Measurements from ENCODE around the gene ADIPOR1.

Gene ADIPOR1

DNA sequence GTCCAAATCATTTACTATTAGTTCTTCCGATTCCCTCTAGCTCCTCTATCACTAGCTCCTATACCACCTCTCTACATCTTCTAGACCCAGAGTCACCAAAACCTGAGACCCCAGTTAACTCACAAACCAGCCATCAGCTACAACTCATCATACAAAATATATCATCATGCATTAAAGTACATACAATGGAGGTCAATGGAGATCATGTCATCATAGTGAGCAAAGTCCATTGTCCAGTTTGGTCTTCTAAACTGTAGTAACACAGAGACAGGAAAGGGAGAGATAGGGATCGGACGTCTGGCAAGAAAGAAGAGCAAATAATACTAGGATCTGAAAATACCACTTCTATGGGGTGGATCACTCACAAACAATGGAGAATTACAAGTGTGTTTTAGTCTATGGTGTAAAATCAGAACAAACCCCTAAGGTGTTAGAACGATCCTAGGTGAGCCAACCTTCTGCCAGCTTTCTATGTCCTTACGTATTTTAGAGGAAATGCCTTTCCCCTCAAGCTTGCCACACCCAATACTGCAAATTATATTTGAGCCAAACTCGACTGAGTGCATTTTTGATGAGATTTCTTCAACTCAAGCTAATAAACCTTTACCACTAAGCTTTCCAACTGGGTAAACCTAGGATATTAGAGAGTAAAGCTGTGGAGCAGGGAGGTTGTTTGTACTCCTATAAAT lies 3.9 kb downstream of the ADIPOR1 start:
- H3K4me3 ChIP-seq, result no peak overlapping the region
- peaks cover 17% of the 10 kb centered on the region for H3K36me3 ChIP-seq (ENCODE audit: insufficient read depth, low read length)
- no peak overlapping the region for H3K9ac ChIP-seq (ENCODE audit: insufficient read length)
- no peak for DNase-seq (ENCODE audit: low read depth, low spot score)
- H3K27ac ChIP-seq, result no peak overlapping the region
- H3K9me3 ChIP-seq (ENCODE audit: low read depth, low read length), result no peaks in the 10 kb centered on the region
- TF ChIP-seq EZH2 (IDR thresholded peaks at IDR 0.05) (no peak), FOXP2 (optimal IDR thresholded peaks at IDR 0.05; ENCODE audit: control extremely low read depth, extremely low read length, insufficient read depth) (no peak), POLR2AphosphoS5 (IDR thresholded peaks at IDR 0.05; ENCODE audit: borderline replicate concordance, low read depth, low read length) (no peak)

DNA sequence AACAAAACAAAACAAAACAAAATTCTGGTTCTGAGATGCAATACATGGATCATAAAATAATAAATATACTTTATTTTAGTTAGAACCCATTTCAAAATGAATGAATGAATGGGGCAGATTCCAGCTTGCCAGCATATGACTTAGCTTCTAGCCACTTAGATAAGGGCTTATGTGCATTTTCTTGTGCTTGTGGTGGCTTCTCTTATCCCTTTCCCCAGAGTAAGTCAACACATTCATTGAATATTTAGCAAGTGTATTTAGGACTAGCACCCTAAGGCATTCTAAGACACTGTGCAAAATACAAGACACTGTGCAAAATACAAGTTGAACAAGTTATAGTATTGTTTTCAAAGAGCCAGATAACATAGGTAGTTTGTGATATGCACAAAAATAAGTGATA lies 4.7 kb downstream of the ADIPOR1 start:
- Histone ChIP-seq H3K9ac (ENCODE audit: insufficient read length) (no peak overlapping the region), H3K27ac (no peak overlapping the region), H3K9me3 (ENCODE audit: low read depth, low read length) (no peaks in the 10 kb centered on the region), H3K4me3 (no peak overlapping the region), H3K36me3 (ENCODE audit: insufficient read depth, low read length) (peaks cover 17% of the 10 kb centered on the region)
- DNase-seq (ENCODE audit: low read depth, low spot score), result no peak
- TF ChIP-seq POLR2AphosphoS5 (IDR thresholded peaks at IDR 0.05; ENCODE audit: borderline replicate concordance, low read depth, low read length) (no peak), FOXP2 (optimal IDR thresholded peaks at IDR 0.05; ENCODE audit: control extremely low read depth, extremely low read length, insufficient read depth) (no peak), EZH2 (IDR thresholded peaks at IDR 0.05) (no peak)

DNA sequence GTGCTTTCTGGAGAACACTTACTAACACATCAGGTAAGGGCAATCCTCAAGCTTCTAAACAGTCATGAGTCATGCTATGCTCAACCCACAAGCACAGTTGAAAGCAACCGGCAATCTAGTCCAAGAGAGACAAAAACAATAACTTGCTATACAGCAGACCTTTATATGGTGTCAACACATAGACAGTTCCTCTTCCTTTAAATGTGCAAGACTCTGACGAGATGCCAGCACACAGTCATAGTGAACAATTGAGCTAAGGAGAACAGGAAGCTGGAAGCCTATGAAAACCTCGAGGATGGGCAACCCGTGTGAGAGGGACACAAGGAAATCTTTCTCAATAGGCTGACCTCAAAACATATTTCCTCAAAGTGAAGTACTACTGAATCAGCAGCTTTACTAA lies 5.3 kb downstream of the ADIPOR1 start:
- TF ChIP-seq EZH2 (IDR thresholded peaks at IDR 0.05), result no peak
- no peak for TF ChIP-seq POLR2AphosphoS5 (IDR thresholded peaks at IDR 0.05; ENCODE audit: borderline replicate concordance, low read depth, low read length)
- no peak for TF ChIP-seq FOXP2 (optimal IDR thresholded peaks at IDR 0.05; ENCODE audit: control extremely low read depth, extremely low read length, insufficient read depth)
- H3K9me3 ChIP-seq (ENCODE audit: low read depth, low read length), result no peaks in the 10 kb centered on the region
- H3K9ac ChIP-seq (ENCODE audit: insufficient read length), result no peak overlapping the region
- H3K4me3 ChIP-seq, result no peak overlapping the region
- peaks cover 23% of the 10 kb centered on the region for H3K36me3 ChIP-seq (ENCODE audit: insufficient read depth, low read length)
- H3K27ac ChIP-seq, result no peak overlapping the region
- DNase-seq (ENCODE audit: low read depth, low spot score), result no peak

DNA sequence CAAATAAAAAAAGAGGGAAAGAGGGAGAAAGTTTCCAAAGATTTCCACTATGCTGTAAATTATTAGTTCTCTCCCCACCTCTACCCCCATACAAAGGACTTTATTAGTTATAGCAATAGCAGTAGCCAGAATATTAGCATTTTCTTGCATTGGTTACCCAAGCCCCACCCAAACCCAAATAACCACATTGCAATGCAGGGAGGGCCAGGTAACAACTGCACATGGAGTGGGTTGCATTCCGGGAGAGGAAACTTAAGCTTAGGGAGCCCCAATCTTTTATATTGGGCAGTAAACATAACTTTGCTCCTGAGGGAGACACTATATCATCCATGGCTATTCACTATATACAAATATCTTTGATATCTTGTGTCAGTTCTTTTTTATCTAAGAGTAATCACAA lies 6.0 kb downstream of the ADIPOR1 start:
- Histone ChIP-seq H3K9ac (ENCODE audit: insufficient read length) (no peak overlapping the region), H3K4me3 (no peak overlapping the region), H3K27ac (0 out of 2 replicates have a peak overlapping the region, but pooled peaks have one; percentile 45), H3K9me3 (ENCODE audit: low read depth, low read length) (no peaks in the 10 kb centered on the region), H3K36me3 (ENCODE audit: insufficient read depth, low read length) (peaks cover 24% of the 10 kb centered on the region)
- TF ChIP-seq POLR2AphosphoS5 (IDR thresholded peaks at IDR 0.05; ENCODE audit: borderline replicate concordance, low read depth, low read length) (no peak), FOXP2 (optimal IDR thresholded peaks at IDR 0.05; ENCODE audit: control extremely low read depth, extremely low read length, insufficient read depth) (no peak), EZH2 (IDR thresholded peaks at IDR 0.05) (no peak)
- no peak for DNase-seq (ENCODE audit: low read depth, low spot score)

DNA sequence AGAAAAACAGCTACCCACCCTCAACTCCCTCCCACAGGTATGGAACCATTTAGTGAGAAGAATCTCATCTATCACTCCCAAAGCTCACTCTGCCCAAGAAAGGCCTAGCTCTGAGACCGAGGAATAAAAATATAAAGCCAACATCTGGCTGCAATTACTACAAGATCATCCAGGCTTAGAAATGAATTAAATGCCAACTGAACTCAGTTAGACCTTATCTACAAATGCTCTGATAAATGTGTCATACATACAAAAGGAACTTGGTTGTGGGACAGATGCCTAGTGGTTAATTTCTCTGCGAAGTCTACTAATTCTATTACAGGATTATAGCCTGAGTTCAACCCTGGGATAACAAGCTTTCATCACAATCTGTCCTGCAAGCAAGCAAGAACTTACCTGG lies 6.7 kb downstream of the ADIPOR1 start:
- Histone ChIP-seq H3K9me3 (ENCODE audit: low read depth, low read length) (no peaks in the 10 kb centered on the region), H3K4me3 (0 out of 2 replicates have a peak overlapping the region, but pooled peaks have one; percentile 9), H3K27ac (peak overlapping the region; percentile 45; the same call in 1 of the 2 replicates), H3K9ac (ENCODE audit: insufficient read length) (peak overlapping the region; percentile 12), H3K36me3 (ENCODE audit: insufficient read depth, low read length) (peaks cover 26% of the 10 kb centered on the region)
- TF ChIP-seq EZH2 (IDR thresholded peaks at IDR 0.05) (no peak), POLR2AphosphoS5 (IDR thresholded peaks at IDR 0.05; ENCODE audit: borderline replicate concordance, low read depth, low read length) (no peak), FOXP2 (optimal IDR thresholded peaks at IDR 0.05; ENCODE audit: control extremely low read depth, extremely low read length, insufficient read depth) (no peak)
- no peak for DNase-seq (ENCODE audit: low read depth, low spot score)

DNA sequence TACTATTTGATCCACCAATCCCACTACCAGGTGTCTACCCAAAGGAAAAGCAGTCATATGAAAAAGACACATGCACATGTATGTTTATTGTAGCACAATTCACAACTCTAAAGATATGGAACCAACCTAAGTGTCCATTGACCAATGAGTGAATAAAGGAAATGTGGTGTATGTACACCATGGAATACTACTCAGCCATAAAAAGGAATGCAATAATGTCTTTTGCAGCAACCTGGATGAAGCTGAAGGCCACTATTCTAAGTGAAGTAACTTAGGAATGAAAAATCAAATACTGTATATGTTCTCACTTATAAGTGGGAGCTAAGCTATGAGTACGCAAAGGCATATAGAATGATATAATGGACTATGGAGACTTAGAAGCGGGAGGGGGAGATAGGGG lies 12.6 kb downstream of the ADIPOR1 start:
- Histone ChIP-seq H3K9ac (ENCODE audit: insufficient read length) (no peak overlapping the region), H3K36me3 (ENCODE audit: insufficient read depth, low read length) (peaks cover 75% of the 10 kb centered on the region), H3K9me3 (ENCODE audit: low read depth, low read length) (no peaks in the 10 kb centered on the region), H3K27ac (no peak overlapping the region), H3K4me3 (no peak overlapping the region)
- no peak for DNase-seq (ENCODE audit: low read depth, low spot score)
- TF ChIP-seq POLR2AphosphoS5 (IDR thresholded peaks at IDR 0.05; ENCODE audit: borderline replicate concordance, low read depth, low read length) (no peak), EZH2 (IDR thresholded peaks at IDR 0.05) (no peak), FOXP2 (optimal IDR thresholded peaks at IDR 0.05; ENCODE audit: control extremely low read depth, extremely low read length, insufficient read depth) (no peak)

DNA sequence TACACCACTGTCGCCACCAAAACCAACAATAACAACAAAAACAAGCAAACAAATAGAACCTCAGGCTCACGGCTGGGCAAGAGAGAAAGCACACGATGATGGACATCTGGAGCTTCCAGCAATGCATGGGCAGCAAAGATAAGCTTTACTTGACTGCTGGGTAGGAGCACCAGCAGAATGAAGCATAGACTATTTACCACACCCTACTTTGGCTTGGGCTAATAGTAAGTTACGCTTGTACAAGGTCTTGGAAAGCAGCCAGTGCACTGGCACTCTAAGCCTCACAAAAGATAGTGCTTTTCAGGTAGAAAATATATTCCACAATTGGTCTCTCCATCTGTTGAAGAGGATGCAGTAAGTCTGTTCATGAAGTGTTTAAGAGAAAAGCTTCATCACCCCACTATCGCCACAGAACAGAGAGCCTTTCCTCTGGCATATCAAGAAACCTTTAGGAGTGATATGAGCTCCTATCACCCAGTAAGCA lies 13.6 kb downstream of the ADIPOR1 start:
- no peak for TF ChIP-seq EZH2 (IDR thresholded peaks at IDR 0.05)
- no peak for TF ChIP-seq FOXP2 (optimal IDR thresholded peaks at IDR 0.05; ENCODE audit: control extremely low read depth, extremely low read length, insufficient read depth)
- no peak for TF ChIP-seq POLR2AphosphoS5 (IDR thresholded peaks at IDR 0.05; ENCODE audit: borderline replicate concordance, low read depth, low read length)
- no peak for DNase-seq (ENCODE audit: low read depth, low spot score)
- Histone ChIP-seq H3K36me3 (ENCODE audit: insufficient read depth, low read length) (peaks cover 71% of the 10 kb centered on the region), H3K27ac (no peak overlapping the region), H3K9me3 (ENCODE audit: low read depth, low read length) (no peaks in the 10 kb centered on the region), H3K4me3 (no peak overlapping the region), H3K9ac (ENCODE audit: insufficient read length) (no peak overlapping the region)

DNA sequence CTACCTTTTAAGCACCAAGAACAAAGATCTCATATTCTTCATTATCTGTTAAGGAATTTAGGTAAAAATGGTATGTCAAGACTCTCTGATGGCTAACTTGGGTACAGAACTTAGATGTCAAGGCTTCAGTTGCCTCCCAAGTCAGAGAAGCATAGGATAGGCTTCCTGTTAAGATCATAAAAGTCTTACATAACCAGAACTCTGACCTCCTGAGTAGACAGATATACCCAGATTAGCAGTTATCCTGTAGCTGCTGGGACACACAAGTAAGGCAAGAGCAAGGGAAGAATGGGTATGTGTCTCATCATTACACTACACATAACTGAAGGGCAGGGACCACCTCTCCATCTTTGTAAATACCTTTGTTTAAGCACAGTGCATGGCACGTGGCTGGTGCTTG lies 15.7 kb downstream of the ADIPOR1 start:
- no peak overlapping the region for H3K27ac ChIP-seq
- DNase-seq (ENCODE audit: low read depth, low spot score), result no peak
- H3K9me3 ChIP-seq (ENCODE audit: low read depth, low read length), result no peaks in the 10 kb centered on the region
- H3K4me3 ChIP-seq, result no peak overlapping the region
- TF ChIP-seq POLR2AphosphoS5 (IDR thresholded peaks at IDR 0.05; ENCODE audit: borderline replicate concordance, low read depth, low read length), result no peak
- TF ChIP-seq FOXP2 (optimal IDR thresholded peaks at IDR 0.05; ENCODE audit: control extremely low read depth, extremely low read length, insufficient read depth), result no peak
- TF ChIP-seq EZH2 (IDR thresholded peaks at IDR 0.05), result no peak
- peaks cover 63% of the 10 kb centered on the region for H3K36me3 ChIP-seq (ENCODE audit: insufficient read depth, low read length)
- no peak overlapping the region for H3K9ac ChIP-seq (ENCODE audit: insufficient read length)

All from SK-N-MC (cell line).